HCT116 (cell line): ENCODE measurements around the gene SLC25A29. TPM values are rescaled to one million over a fixed set of nuclear protein-coding genes. Genes with fewer than 3 reads are reported as not detected.

Source experiments
- ATAC-seq: fragments of 200-7000 bp; cut with Tn5 transposase; 2 replicates; pipeline ENCODE4 v1.9.1; 2020; ENCODE audit warnings: mild to moderate bottlenecking, moderate library complexity
- BruUV-seq: library from RNA; stranded (reverse); fragments of 400-500 nt; replicated peaks from 2 replicates; lab custom pipeline; 2021; lab: Mats Ljungman, UMichigan
- CTCF ChIA-PET: fragments of 300-600 bp; sonication (Branson Sonifier 250); formaldehyde crosslinking; loops from one replicate; lab custom pipeline; 2021; ENCODE audit warnings: antibody characterized with exemption; lab: Charles Lee
- POLR2A ChIA-PET: fragments of 300-600, 350-600 bp; sonication (Branson Sonifier 250); formaldehyde crosslinking; loops from one replicate; lab custom pipeline; 2021; ENCODE audit warnings: antibody characterized with exemption; lab: Charles Lee
- RAD21 ChIA-PET, 2 experiments: fragments of 300-600 bp; sonication (Branson Sonifier 250); formaldehyde crosslinking; loops; one replicate each; lab custom pipeline; 2023; ENCODE audit warnings: low total read pairs in 2 of 2; ENCODE audit not compliant: uncharacterized antibody in 2 of 2, unreplicated experiment in 2 of 2, low non-redundant PET in 1 of 2; lab: Charles Lee
- DNase-seq: peaks from one replicate; pipeline ENCODE4 v3.0.0-alpha.2; 2010; ENCODE audit warnings: low read depth, low spot score
- H2AFZ ChIP-seq: fragments of 200-600 bp; shearing (Covaris generic), sonication (generic); 2 replicates; pipeline ENCODE4 v1.6.1; 2017; ENCODE audit warnings: low read depth, mixed run types, mixed read lengths, antibody characterized with exemption, low read length; ENCODE audit not compliant: poor library complexity, severe bottlenecking
- H3K27ac ChIP-seq: 2 replicates; pipeline ENCODE4 v1.5.1; 2012; ENCODE audit warnings: low read depth, low read length
- H3K27me3 ChIP-seq: fragments of 200-600 bp; sonication (generic); 2 replicates; pipeline ENCODE4 v1.6.1; 2016; ENCODE audit warnings: mixed run types, low read length, mixed read lengths; ENCODE audit not compliant: insufficient read depth
- H3K36me3 ChIP-seq, 2 experiments: fragments of 200-500 bp in 1 of 2; fragments of 200-600 bp in 1 of 2; sonication (Bioruptor generic) in 1 of 2; sonication (generic) in 1 of 2; 2 replicates each; pipeline versions ENCODE4 v1.5.1 to v1.6.1; 2014 to 2016; ENCODE audit warnings: low read length in 2 of 2, inconsistent platforms in 1 of 2, mixed read lengths in 1 of 2, mixed run types in 1 of 2; ENCODE audit not compliant: insufficient read depth in 2 of 2, control insufficient read depth in 1 of 2
- H3K4me1 ChIP-seq, 2 experiments: fragments of 200-600 bp in 1 of 2; sonication (generic) in 1 of 2; 2 replicates each; pipeline versions ENCODE4 v1.5.1 to v1.6.1; 2012 to 2017; ENCODE audit warnings: low read length in 2 of 2, inconsistent platforms in 1 of 2, mild to moderate bottlenecking in 1 of 2, mixed read lengths in 1 of 2, mixed run types in 1 of 2, moderate library complexity in 1 of 2; ENCODE audit not compliant: insufficient read depth in 2 of 2, control insufficient read depth in 1 of 2
- H3K4me2 ChIP-seq: fragments of 200-600 bp; sonication (generic); 2 replicates; pipeline ENCODE4 v1.6.1; 2017; ENCODE audit warnings: mixed run types, low read length, mixed read lengths
- H3K4me3 ChIP-seq, 2 experiments: fragments of 200-600 bp in 1 of 2; sonication (generic) in 1 of 2; replicated peaks in 1 of 2; 2 replicates each; pipeline ENCODE4 v1.5.1; 2011 to 2016; ENCODE audit warnings: low read length in 2 of 2, control low read depth in 1 of 2, low read depth in 1 of 2, mild to moderate bottlenecking in 1 of 2, mixed read lengths in 1 of 2, mixed run types in 1 of 2
- H3K79me2 ChIP-seq: fragments of 200-600 bp; sonication (generic); 2 replicates; pipeline ENCODE4 v1.6.1; 2017; ENCODE audit warnings: mild to moderate bottlenecking, mixed run types, low read length, moderate library complexity, mixed read lengths; ENCODE audit not compliant: insufficient read depth
- H3K9ac ChIP-seq: fragments of 200-600 bp; sonication (generic); 2 replicates; pipeline ENCODE4 v1.6.1; 2016; ENCODE audit warnings: low read length, mixed read lengths
- H3K9me2 ChIP-seq: fragments of 200-600 bp; sonication (generic), shearing (Covaris generic); 2 replicates; pipeline ENCODE4 v1.6.1; 2017; ENCODE audit warnings: mixed run types, mild to moderate bottlenecking, moderate library complexity; ENCODE audit not compliant: insufficient read depth
- H3K9me3 ChIP-seq, 2 experiments: fragments of 200-500 bp in 1 of 2; fragments of 200-600 bp in 1 of 2; sonication (Bioruptor generic) in 1 of 2; sonication (generic) in 1 of 2; 2 replicates each; pipeline ENCODE4 v1.6.1; 2014 to 2017; ENCODE audit warnings: low read length in 2 of 2, mixed read lengths in 2 of 2, inconsistent platforms in 1 of 2, low read depth in 1 of 2, mild to moderate bottlenecking in 1 of 2, mixed run types in 1 of 2, moderate library complexity in 1 of 2; ENCODE audit not compliant: control insufficient read depth in 1 of 2, insufficient read depth in 1 of 2
- H4K20me1 ChIP-seq: fragments of 200-600 bp; sonication (generic), shearing (Covaris generic); 2 replicates; pipeline ENCODE4 v1.6.1; 2017; ENCODE audit warnings: mixed run types, mild to moderate bottlenecking, moderate library complexity; ENCODE audit not compliant: insufficient read depth
- CBX3 ChIP-seq: IDR thresholded peaks from 2 replicates; pipeline ENCODE4 v1.6.1; 2012; ENCODE audit warnings: low read depth
- CEBPB ChIP-seq: IDR thresholded peaks from 2 replicates; pipeline ENCODE4 v1.6.1; 2012; ENCODE audit warnings: low read depth
- EGR1 ChIP-seq: IDR thresholded peaks from 2 replicates; pipeline ENCODE4 v1.6.1; 2012; ENCODE audit warnings: low read depth
- FOSL1 ChIP-seq: IDR thresholded peaks from 2 replicates; pipeline ENCODE4 v1.6.1; 2012; ENCODE audit warnings: low read depth
- JUND ChIP-seq: IDR thresholded peaks from 2 replicates; pipeline ENCODE4 v1.6.1; 2012
- POLR2A ChIP-seq: IDR thresholded peaks from 2 replicates; pipeline ENCODE4 v1.7.0; 2011; ENCODE audit warnings: borderline replicate concordance; ENCODE audit not compliant: insufficient read depth, insufficient read length; ENCODE audit errors: extremely low read depth
- POLR2AphosphoS5 ChIP-seq: IDR thresholded peaks from 2 replicates; pipeline ENCODE4 v1.6.1; 2011; ENCODE audit warnings: mild to moderate bottlenecking, low read depth, low read length, moderate library complexity
- RAD21 ChIP-seq: IDR thresholded peaks from 2 replicates; pipeline ENCODE4 v1.6.1; 2012; ENCODE audit warnings: low read depth, mild to moderate bottlenecking
- SIN3A ChIP-seq: IDR thresholded peaks from 2 replicates; pipeline ENCODE4 v1.6.1; 2012; ENCODE audit warnings: low read depth
- SRF ChIP-seq: IDR thresholded peaks from 2 replicates; pipeline ENCODE4 v1.6.1; 2012; ENCODE audit warnings: low read depth
- TCF7L2 ChIP-seq: IDR thresholded peaks from 2 replicates; pipeline ENCODE4 v1.7.0; 2011; ENCODE audit warnings: borderline replicate concordance, inconsistent platforms; ENCODE audit not compliant: insufficient read depth, insufficient read length; ENCODE audit errors: extremely low read depth
- ZFX ChIP-seq: fragments of 450-650 bp; IDR thresholded peaks from 2 replicates; pipeline ENCODE4 v1.6.1; 2017
- intact Hi-C: fragments of 100-400 bp; cut with micrococcal nuclease; formaldehyde crosslinking; loops from 2 replicates; pipeline ENCODE4 v1.10.0; 2022
- total RNA-seq: library from RNA; stranded (reverse); gene quantifications from one replicate; pipeline ENCODE4 v1.2.1, GENCODE V29; 2021; ENCODE audit not compliant: unreplicated experiment
- TF ChIP-seq, protein P1 (sequence below): IDR thresholded peaks from 2 replicates; pipeline ENCODE4 v1.6.1; 2012
- TF ChIP-seq, protein P2 (sequence below): IDR thresholded peaks from 2 replicates; pipeline ENCODE4 v1.6.1; 2012

The SLC25A29 gene
- total RNA-seq, 1 experiment from 2014 or later = 38.7 TPM

DNA sequence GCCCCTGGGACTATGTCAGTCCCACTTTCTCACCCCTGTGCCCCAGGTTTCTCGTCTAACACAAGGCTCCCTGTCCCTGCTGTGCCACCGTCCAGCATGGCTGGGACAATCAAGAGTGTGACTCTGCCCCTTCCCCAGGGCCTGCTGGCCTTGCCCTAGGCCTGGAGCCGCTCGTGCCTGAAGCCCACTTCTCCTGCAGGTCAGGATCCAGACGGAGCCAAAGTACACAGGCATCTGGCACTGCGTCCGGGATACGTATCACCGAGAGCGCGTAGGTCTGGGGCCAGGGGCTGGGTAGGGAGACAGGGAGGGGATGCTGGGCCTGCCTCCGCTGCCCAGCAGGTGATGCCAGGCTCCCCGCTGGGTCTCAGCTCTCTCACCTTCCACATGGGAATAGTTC, 19.7 kb upstream of the SLC25A29 start (continued):
- no peak for TF ChIP-seq TCF7L2
- no peak for TF ChIP-seq POLR2A
- no peak for TF ChIP-seq ZFX

DNA sequence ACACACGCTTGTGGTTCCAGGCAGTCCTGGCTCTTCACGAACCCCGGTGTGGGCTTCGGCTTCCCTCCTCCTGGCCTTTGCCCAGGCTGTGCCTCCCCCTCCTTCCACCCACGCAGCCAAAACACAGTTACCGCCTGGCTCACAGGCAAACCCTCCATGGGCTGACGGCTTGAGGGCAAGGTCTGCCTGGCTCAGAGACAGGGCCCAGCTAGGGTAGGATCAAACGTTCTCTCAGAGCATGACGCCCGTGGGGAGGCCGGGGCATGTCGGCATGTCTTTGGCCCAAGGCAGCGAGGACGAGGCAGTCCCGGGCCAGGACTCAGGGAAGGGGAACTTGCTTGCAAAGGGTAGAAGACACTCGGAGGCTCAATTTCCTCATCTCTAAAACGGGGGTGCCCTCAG, 19.0 kb upstream of the SLC25A29 start:
- Histone ChIP-seq H4K20me1 (no peaks in the 10 kb centered on the region), H3K79me2 (no peaks in the 10 kb centered on the region), H3K9me2 (no peaks in the 10 kb centered on the region), H3K9me3 (no peaks in the 10 kb centered on the region), H3K4me3 (no peak overlapping the region), H3K36me3 (no peaks in the 10 kb centered on the region), H3K4me2 (no peak overlapping the region), H3K9ac (no peak overlapping the region), H3K27me3 (no peaks in the 10 kb centered on the region), H2AFZ (no peak overlapping the region), H3K27ac (no peak overlapping the region), H3K4me1 (no peaks in the 10 kb centered on the region; a peak in 1 of 4 replicates)
- no peak for ATAC-seq
- DNase-seq = no peak
- POLR2A ChIA-PET = no interaction called here
- TF ChIP-seq RAD21 (no peak), SRF (no peak), CBX3 (no peak), FOSL1 (no peak), JUND (no peak), CEBPB (no peak), SIN3A (no peak), POLR2AphosphoS5 (no peak), EGR1 (no peak)
- TF ChIP-seq, protein P1, sequence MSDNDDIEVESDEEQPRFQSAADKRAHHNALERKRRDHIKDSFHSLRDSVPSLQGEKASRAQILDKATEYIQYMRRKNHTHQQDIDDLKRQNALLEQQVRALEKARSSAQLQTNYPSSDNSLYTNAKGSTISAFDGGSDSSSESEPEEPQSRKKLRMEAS = no peak
- TF ChIP-seq, protein P2, sequence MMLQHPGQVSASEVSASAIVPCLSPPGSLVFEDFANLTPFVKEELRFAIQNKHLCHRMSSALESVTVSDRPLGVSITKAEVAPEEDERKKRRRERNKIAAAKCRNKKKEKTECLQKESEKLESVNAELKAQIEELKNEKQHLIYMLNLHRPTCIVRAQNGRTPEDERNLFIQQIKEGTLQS = no peak
- CTCF ChIA-PET = no interaction called here
- intact Hi-C loops = no loop called here
- RAD21 ChIA-PET = no interaction called here
- no TSS peak for BruUV-seq
